ENCODE results near the gene UGT1A9.
"Not testable (repeated sequence)": the region's sequence is repeated elsewhere in the genome, so short reads cannot be mapped to it uniquely, and the experiment has no call there.

The UGT1A9 gene

GRCh38 chr2:233747283-233747544 is 75.5 kb downstream of the UGT1A9 start:
- intact Hi-C loops (cut with DNase I), result no loop called here
- no peak for DNase-seq

- intact Hi-C loops (cut with DNase I), result not testable (repeated sequence)
Observed at GRCh38 chr2:233750689-233751088, 79.0 kb downstream of the UGT1A9 start.

GRCh38 chr2:233751212-233752009 is 79.7 kb downstream of the UGT1A9 start:
- intact Hi-C loops (cut with DNase I); DNase-seq: not testable (repeated sequence)

More at GRCh38 chr2:233750689-233751088, 79.0 kb downstream of the UGT1A9 start:
- DNase-seq, result not testable (repeated sequence)

- intact Hi-C loops (cut with DNase I), result no loop called here
- no peak for DNase-seq
Observed at GRCh38 chr2:233754872-233755611, 83.3 kb downstream of the UGT1A9 start.

GRCh38 chr2:233756429-233757081 is 84.9 kb downstream of the UGT1A9 start:
- intact Hi-C loops (cut with DNase I), result no loop called here
- DNase-seq, result no peak

- no peak for DNase-seq
Observed at GRCh38 chr2:233758141-233758540, 86.4 kb downstream of the UGT1A9 start.

GRCh38 chr2:233758849-233759248 is 87.2 kb downstream of the UGT1A9 start:
- DNase-seq, result no peak

More at GRCh38 chr2:233758141-233758540, 86.4 kb downstream of the UGT1A9 start:
- intact Hi-C loops (cut with DNase I), result no loop called here

GRCh38 chr2:233760043-233760442 is 88.3 kb downstream of the UGT1A9 start, which contains the start of gene UGT1A1:
Gene UGT1A1 (plus strand): TSS chr2:233760270. CDS start chr2:233760288, 18 bp downstream.
- intact Hi-C loops (cut with DNase I), result no loop called here
- DNase-seq, result no peak

More at GRCh38 chr2:233758849-233759248, 87.2 kb downstream of the UGT1A9 start:
- intact Hi-C loops (cut with DNase I), result no loop called here

GRCh38 chr2:233761040-233761769 is 89.5 kb downstream of the UGT1A9 start:
- intact Hi-C loops (cut with DNase I), result no loop called here
- no peak for DNase-seq

GRCh38 chr2:233764264-233764663 is 92.6 kb downstream of the UGT1A9 start:
- intact Hi-C loops (cut with DNase I), result no loop called here
- DNase-seq, result no peak

- no peak for DNase-seq
- intact Hi-C loops (cut with DNase I), result no loop called here
Observed at GRCh38 chr2:233764761-233765160, 93.1 kb downstream of the UGT1A9 start.

- intact Hi-C loops (cut with DNase I), result no loop called here
- no peak for DNase-seq
Observed at GRCh38 chr2:233766416-233766815, 94.7 kb downstream of the UGT1A9 start.

- DNase-seq, result no peak
- intact Hi-C loops (cut with DNase I), result no loop called here
Observed at GRCh38 chr2:233768076-233768475, 96.4 kb downstream of the UGT1A9 start.

GRCh38 chr2:233769260-233769659 is 97.6 kb downstream of the UGT1A9 start:
- DNase-seq, result no peak
- intact Hi-C loops (cut with DNase I), result no loop called here

- intact Hi-C loops (cut with DNase I), result no loop called here
Observed at GRCh38 chr2:233772153-233772552, 100.5 kb downstream of the UGT1A9 start.

GRCh38 chr2:233772583-233772982 is 100.9 kb downstream of the UGT1A9 start:
- DNase-seq, result no peak
- intact Hi-C loops (cut with DNase I), result no loop called here

More at GRCh38 chr2:233772153-233772552, 100.5 kb downstream of the UGT1A9 start:
- DNase-seq, result no peak

GRCh38 chr2:233773854-233774253 is 102.2 kb downstream of the UGT1A9 start:
- intact Hi-C loops (cut with DNase I), result no loop called here
- peak in 1 of 42 donors; percentile 13 for DNase-seq

GRCh38 chr2:233775414-233775813 is 103.7 kb downstream of the UGT1A9 start:
- intact Hi-C loops (cut with DNase I), result no loop called here
- DNase-seq, result no peak

GRCh38 chr2:233778030-233778429 is 106.3 kb downstream of the UGT1A9 start, which contains the start of gene MROH2A:
Gene MROH2A (plus strand): TSS chr2:233778330. CDS start chr2:233779359, 1,029 bp downstream.
- no peak for DNase-seq
- intact Hi-C loops (cut with DNase I), result no loop called here
